HepG2 (cell line): ENCODE results near the gene SSBP4. TPM values are rescaled to one million over a fixed set of nuclear protein-coding genes. Genes with fewer than 3 reads are reported as not detected.

Source experiments
- DR1 ChIP-seq: sonication (generic); formaldehyde crosslinking; IDR thresholded peaks from 2 replicates; pipeline ENCODE4 v1.8.0; 2021; ENCODE audit warnings: mild to moderate bottlenecking, missing genetic modification reagents, inconsistent platforms
- ELF4 ChIP-seq: sonication (generic); formaldehyde crosslinking; IDR thresholded peaks from 2 replicates; pipeline ENCODE4 v1.5.0; 2020; ENCODE audit warnings: missing genetic modification reagents, mild to moderate bottlenecking, moderate library complexity, borderline replicate concordance
- FOXP4 ChIP-seq: sonication (generic); formaldehyde crosslinking; IDR thresholded peaks from 2 replicates; pipeline ENCODE4 v1.4.0; 2020; ENCODE audit warnings: missing genetic modification reagents
- GLI4 ChIP-seq: sonication (generic); formaldehyde crosslinking; IDR thresholded peaks from 2 replicates; pipeline ENCODE4 v1.5.1; 2020; ENCODE audit warnings: missing genetic modification reagents, mild to moderate bottlenecking, moderate library complexity, borderline replicate concordance
- MTF2 ChIP-seq: sonication (generic); formaldehyde crosslinking; IDR thresholded peaks from 2 replicates; pipeline ENCODE4 v1.5.0; 2020; ENCODE audit warnings: missing genetic modification reagents, borderline replicate concordance
- MXD4 ChIP-seq: IDR thresholded peaks from 2 replicates; pipeline ENCODE4 v1.6.1; 2016; ENCODE audit warnings: mild to moderate bottlenecking, missing biosample characterization, missing genetic modification reagents
- MYNN ChIP-seq: sonication (generic); formaldehyde crosslinking; IDR thresholded peaks from 2 replicates; pipeline ENCODE4 v1.4.0; 2020; ENCODE audit warnings: mild to moderate bottlenecking, low read depth, missing genetic modification reagents
- NPAS2 ChIP-seq: sonication (generic); formaldehyde crosslinking; IDR thresholded peaks from 2 replicates; pipeline ENCODE4 v1.8.0; 2022; ENCODE audit warnings: mild to moderate bottlenecking, missing genetic modification reagents, borderline replicate concordance
- PTBP1 ChIP-seq: fragments of 200-400 bp; formaldehyde crosslinking; IDR thresholded peaks from 2 replicates; pipeline ENCODE4 v1.6.1; 2018; ENCODE audit warnings: low read length, low read depth; ENCODE audit not compliant: poor library complexity, severe bottlenecking
- SATB2 ChIP-seq: sonication (generic); formaldehyde crosslinking; IDR thresholded peaks from 2 replicates; pipeline ENCODE4 v1.5.0; 2020; ENCODE audit warnings: missing genetic modification reagents
- SMARCC2 ChIP-seq: fragments of 450-650 bp; IDR thresholded peaks from 2 replicates; pipeline ENCODE4 v1.6.1; 2017; ENCODE audit warnings: antibody characterized with exemption, mild to moderate bottlenecking
- ZBTB38 ChIP-seq: sonication (generic); formaldehyde crosslinking; IDR thresholded peaks from 2 replicates; pipeline ENCODE4 v1.5.1; 2020; ENCODE audit warnings: mild to moderate bottlenecking, missing genetic modification reagents
- ZBTB44 ChIP-seq: sonication (generic); formaldehyde crosslinking; IDR thresholded peaks from 2 replicates; pipeline ENCODE4 v1.4.0; 2020; ENCODE audit warnings: missing genetic modification reagents
- ZBTB7A ChIP-seq: sonication (generic); formaldehyde crosslinking; IDR thresholded peaks from 2 replicates; pipeline ENCODE4 v1.8.0; 2022; ENCODE audit warnings: mild to moderate bottlenecking, missing genetic modification reagents
- ZNF430 ChIP-seq: sonication (generic); formaldehyde crosslinking; IDR thresholded peaks from 2 replicates; pipeline ENCODE4 v1.9.0; 2021; ENCODE audit warnings: mild to moderate bottlenecking, missing genetic modification reagents
- ZNF441 ChIP-seq: sonication (generic); formaldehyde crosslinking; IDR thresholded peaks from 2 replicates; pipeline ENCODE4 v1.7.0; 2021; ENCODE audit warnings: missing genetic modification reagents, borderline replicate concordance
- ZNF549 ChIP-seq: sonication (generic); formaldehyde crosslinking; IDR thresholded peaks from 2 replicates; pipeline ENCODE4 v1.5.0; 2020; ENCODE audit warnings: missing genetic modification reagents
- ZNF557 ChIP-seq: sonication (generic); formaldehyde crosslinking; IDR thresholded peaks from 2 replicates; pipeline ENCODE4 v1.4.0; 2020; ENCODE audit warnings: missing genetic modification reagents
- ZNF567 ChIP-seq: sonication (generic); formaldehyde crosslinking; IDR thresholded peaks from 2 replicates; pipeline ENCODE4 v1.8.1; 2023; ENCODE audit warnings: mild to moderate bottlenecking, missing genetic modification reagents, borderline replicate concordance
- ZNF614 ChIP-seq: IDR thresholded peaks from 2 replicates; pipeline ENCODE4 v1.6.1; 2018; ENCODE audit warnings: missing biosample characterization, missing genetic modification reagents, inconsistent platforms, borderline replicate concordance
- ZNF678 ChIP-seq: sonication (generic); formaldehyde crosslinking; IDR thresholded peaks from 2 replicates; pipeline ENCODE4 v1.4.0; 2020; ENCODE audit warnings: mild to moderate bottlenecking, missing genetic modification reagents
- ZNF703 ChIP-seq: sonication (generic); formaldehyde crosslinking; IDR thresholded peaks from 2 replicates; pipeline ENCODE4 v1.5.1; 2020; ENCODE audit warnings: missing genetic modification reagents, mild to moderate bottlenecking, moderate library complexity, borderline replicate concordance
- polyA plus RNA-seq, 8 experiments: library from polyadenylated mRNA; depleted of rRNA in 3 of 8; stranded (reverse) in 7 of 8; unstranded in 1 of 8; fragments of >200 nt; fragmentation: Illumina TruSeq in 4 of 8; extraction: Trizol in 4 of 8; gene quantifications; 2 replicates each; pipeline versions ENCODE4 v1.2.1 to v1.2.3, GENCODE V29; 2011 to 2016; ENCODE audit warnings: low read depth in 4 of 8, missing spikeins in 1 of 8, mixed read lengths in 1 of 8; ENCODE audit not compliant: insufficient read depth in 1 of 8
- total RNA-seq, 5 experiments: library from RNA; depleted of rRNA; stranded (reverse); fragments of >200 nt; fragmentation: Illumina TruSeq; extraction: Trizol; gene quantifications; 2 replicates each; pipeline ENCODE4 v1.2.3, GENCODE V29; 2016; ENCODE audit warnings: low read depth in 1 of 5
- TF ChIP-seq, protein P1 (sequence below): IDR thresholded peaks from 2 replicates; pipeline ENCODE4 v1.6.1; 2016; ENCODE audit warnings: low read depth
- TF ChIP-seq, protein P2 (sequence below): sonication (generic); formaldehyde crosslinking; IDR thresholded peaks from 2 replicates; pipeline ENCODE4 v1.4.0; 2020; ENCODE audit warnings: missing genetic modification reagents

SSBP4 gene
- total and polyA plus RNA-seq, 2 of the 13 experiments (the other 11 are each of a cell fraction or from before 2014, with no cell fraction given), result 20.8 to 39.5 TPM

DNA sequence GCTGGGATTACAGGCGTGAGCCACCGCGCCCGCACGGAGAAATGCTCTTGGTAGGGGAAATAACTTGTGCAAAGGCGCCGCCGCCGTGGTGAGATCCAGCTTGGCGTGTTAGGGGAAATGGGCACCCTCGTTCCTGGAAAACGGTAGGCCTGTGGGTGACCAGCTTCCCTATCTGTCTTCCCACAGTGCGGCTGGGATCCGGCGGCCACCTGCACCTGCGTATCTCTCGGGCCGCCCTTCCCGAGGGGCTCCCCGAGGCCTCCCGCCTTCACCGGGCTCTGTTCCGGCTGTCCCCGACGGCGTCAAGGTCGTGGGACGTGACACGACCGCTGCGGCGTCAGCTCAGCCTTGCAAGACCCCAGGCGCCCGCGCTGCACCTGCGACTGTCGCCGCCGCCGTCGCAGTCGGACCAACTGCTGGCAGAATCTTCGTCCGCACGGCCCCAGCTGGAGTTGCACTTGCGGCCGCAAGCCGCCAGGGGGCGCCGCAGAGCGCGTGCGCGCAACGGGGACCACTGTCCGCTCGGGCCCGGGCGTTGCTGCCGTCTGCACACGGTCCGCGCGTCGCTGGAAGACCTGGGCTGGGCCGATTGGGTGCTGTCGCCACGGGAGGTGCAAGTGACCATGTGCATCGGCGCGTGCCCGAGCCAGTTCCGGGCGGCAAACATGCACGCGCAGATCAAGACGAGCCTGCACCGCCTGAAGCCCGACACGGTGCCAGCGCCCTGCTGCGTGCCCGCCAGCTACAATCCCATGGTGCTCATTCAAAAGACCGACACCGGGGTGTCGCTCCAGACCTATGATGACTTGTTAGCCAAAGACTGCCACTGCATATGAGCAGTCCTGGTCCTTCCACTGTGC, 30.9 kb upstream of the SSBP4 start (continued):
- TF ChIP-seq, protein P1, sequence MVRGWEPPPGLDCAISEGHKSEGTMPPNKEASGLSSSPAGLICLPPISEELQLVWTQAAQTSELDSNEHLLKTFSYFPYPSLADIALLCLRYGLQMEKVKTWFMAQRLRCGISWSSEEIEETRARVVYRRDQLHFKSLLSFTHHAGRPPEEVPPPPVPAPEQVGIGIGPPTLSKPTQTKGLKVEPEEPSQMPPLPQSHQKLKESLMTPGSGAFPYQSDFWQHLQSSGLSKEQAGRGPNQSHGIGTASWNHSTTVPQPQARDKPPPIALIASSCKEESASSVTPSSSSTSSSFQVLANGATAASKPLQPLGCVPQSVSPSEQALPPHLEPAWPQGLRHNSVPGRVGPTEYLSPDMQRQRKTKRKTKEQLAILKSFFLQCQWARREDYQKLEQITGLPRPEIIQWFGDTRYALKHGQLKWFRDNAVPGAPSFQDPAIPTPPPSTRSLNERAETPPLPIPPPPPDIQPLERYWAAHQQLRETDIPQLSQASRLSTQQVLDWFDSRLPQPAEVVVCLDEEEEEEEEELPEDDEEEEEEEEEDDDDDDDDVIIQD, result no peak; the same call in 1 of the 2 replicates
- TF ChIP-seq DR1 (CRISPR knock-in tag) (peak; percentile 78), ELF4 (CRISPR knock-in tag) (no peak), ZNF441 (CRISPR knock-in tag) (0 out of 2 replicates have a peak, but pooled peaks have one; percentile 80), MYNN (no peak), ZNF430 (CRISPR knock-in tag) (peak; percentile 84; the same call in 1 of the 2 replicates), ZBTB38 (CRISPR knock-in tag) (peak; percentile 100), ZNF703 (CRISPR knock-in tag) (no peak), ZNF567 (CRISPR knock-in tag) (peak; percentile 75; the same call in 1 of the 2 replicates), SATB2 (CRISPR knock-in tag) (0 out of 2 replicates have a peak, but pooled peaks have one; percentile 32), ZBTB7A (CRISPR knock-in tag) (peak; percentile 64; the same call in 1 of the 2 replicates), ZNF549 (CRISPR knock-in tag) (0 out of 2 replicates have a peak, but pooled peaks have one; percentile 26), ZNF678 (CRISPR knock-in tag) (no peak), ZNF557 (CRISPR knock-in tag) (peak; percentile 90), MTF2 (CRISPR knock-in tag) (no peak), PTBP1 (no peak), FOXP4 (CRISPR knock-in tag) (no peak; the same call in 1 of the 2 replicates), NPAS2 (no peak), MXD4 (CRISPR knock-in tag) (peak; percentile 43; the same call in 1 of the 2 replicates), GLI4 (CRISPR knock-in tag) (peak; percentile 79; the same call in 1 of the 2 replicates), SMARCC2 (no peak), ZBTB44 (CRISPR knock-in tag) (no peak), ZNF614 (peak; percentile 35; the same call in 1 of the 2 replicates)
- TF ChIP-seq, protein P2, sequence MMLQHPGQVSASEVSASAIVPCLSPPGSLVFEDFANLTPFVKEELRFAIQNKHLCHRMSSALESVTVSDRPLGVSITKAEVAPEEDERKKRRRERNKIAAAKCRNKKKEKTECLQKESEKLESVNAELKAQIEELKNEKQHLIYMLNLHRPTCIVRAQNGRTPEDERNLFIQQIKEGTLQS (CRISPR knock-in tag), result peak; percentile 51; the same call in 1 of the 2 replicates
